HepG2 (cell line): ENCODE results near the gene MATK. TPM values are rescaled to one million over a fixed set of nuclear protein-coding genes. Genes with fewer than 3 reads are reported as not detected.
A peak's percentile ranks its signal among the peaks of the same experiment; 100 is the strongest.

Source experiments
- HIVEP1 ChIP-seq: sonication (generic); formaldehyde crosslinking; IDR thresholded peaks from 2 replicates; pipeline ENCODE4 v1.4.0; 2020; ENCODE audit warnings: mild to moderate bottlenecking, missing genetic modification reagents
- KLF15 ChIP-seq: sonication (generic); formaldehyde crosslinking; IDR thresholded peaks from 2 replicates; pipeline ENCODE4 v1.8.1; 2023; ENCODE audit warnings: borderline replicate concordance, mild to moderate bottlenecking, inconsistent platforms, missing genetic modification reagents, mixed read lengths
- NKX3-1 ChIP-seq: sonication (generic); formaldehyde crosslinking; IDR thresholded peaks from 2 replicates; pipeline ENCODE4 v1.5.0; 2020; ENCODE audit warnings: missing genetic modification reagents
- RFX3 ChIP-seq: IDR thresholded peaks from 2 replicates; pipeline ENCODE4 v1.6.1; 2016; ENCODE audit warnings: missing biosample characterization, missing genetic modification reagents
- SAP130 ChIP-seq: IDR thresholded peaks from 2 replicates; pipeline ENCODE4 v1.6.1; 2016; ENCODE audit warnings: low read depth
- SIX4 ChIP-seq: sonication (generic); formaldehyde crosslinking; IDR thresholded peaks from 2 replicates; pipeline ENCODE4 v1.4.0; 2020; ENCODE audit warnings: missing genetic modification reagents
- TARDBP ChIP-seq: sonication (generic); formaldehyde crosslinking; IDR thresholded peaks from 2 replicates; pipeline ENCODE4 v1.8.0; 2022; ENCODE audit warnings: mild to moderate bottlenecking, missing genetic modification reagents
- ZC3H4 ChIP-seq: sonication (generic); formaldehyde crosslinking; IDR thresholded peaks from 2 replicates; pipeline ENCODE4 v1.4.0; 2020; ENCODE audit warnings: missing genetic modification reagents, borderline replicate concordance
- ZFX ChIP-seq: sonication (generic); formaldehyde crosslinking; IDR thresholded peaks from 2 replicates; pipeline ENCODE4 v1.4.0; 2020; ENCODE audit warnings: mild to moderate bottlenecking, low read depth, missing genetic modification reagents, moderate library complexity
- ZNF207 ChIP-seq: fragments of 450-650 bp; IDR thresholded peaks from 2 replicates; pipeline ENCODE4 v1.6.1; 2016; ENCODE audit warnings: antibody characterized with exemption, borderline replicate concordance
- ZNF225 ChIP-seq: sonication (generic); formaldehyde crosslinking; IDR thresholded peaks from 2 replicates; pipeline ENCODE4 v1.4.0; 2020; ENCODE audit warnings: mild to moderate bottlenecking, missing genetic modification reagents
- ZNF598 ChIP-seq: sonication (generic); formaldehyde crosslinking; IDR thresholded peaks from 2 replicates; pipeline ENCODE4 v1.5.1; 2020; ENCODE audit warnings: mild to moderate bottlenecking, missing genetic modification reagents, borderline replicate concordance
- ZNF674 ChIP-seq: sonication (generic); formaldehyde crosslinking; IDR thresholded peaks from 2 replicates; pipeline ENCODE4 v1.5.0; 2020; ENCODE audit warnings: low read depth, mild to moderate bottlenecking, missing genetic modification reagents
- ZNF75D ChIP-seq: sonication (generic); formaldehyde crosslinking; IDR thresholded peaks from 2 replicates; pipeline ENCODE4 v1.8.1; 2023; ENCODE audit warnings: missing genetic modification reagents, mild to moderate bottlenecking, borderline replicate concordance
- polyA plus RNA-seq, 8 experiments: library from polyadenylated mRNA; depleted of rRNA in 3 of 8; stranded (reverse) in 7 of 8; unstranded in 1 of 8; fragments of >200 nt; fragmentation: Illumina TruSeq in 4 of 8; extraction: Trizol in 4 of 8; gene quantifications; 2 replicates each; pipeline versions ENCODE4 v1.2.1 to v1.2.3, GENCODE V29; 2011 to 2016; ENCODE audit warnings: low read depth in 4 of 8, missing spikeins in 1 of 8, mixed read lengths in 1 of 8; ENCODE audit not compliant: insufficient read depth in 1 of 8
- total RNA-seq, 5 experiments: library from RNA; depleted of rRNA; stranded (reverse); fragments of >200 nt; fragmentation: Illumina TruSeq; extraction: Trizol; gene quantifications; 2 replicates each; pipeline ENCODE4 v1.2.3, GENCODE V29; 2016; ENCODE audit warnings: low read depth in 1 of 5
- TF ChIP-seq, protein P1 (sequence below): sonication (generic); formaldehyde crosslinking; IDR thresholded peaks from 2 replicates; pipeline ENCODE4 v1.4.0; 2020; ENCODE audit warnings: mild to moderate bottlenecking, missing genetic modification reagents
- TF ChIP-seq, protein P2 (sequence below): sonication (generic); formaldehyde crosslinking; IDR thresholded peaks from 2 replicates; pipeline ENCODE4 v1.4.0; 2020; ENCODE audit warnings: missing genetic modification reagents
- TF ChIP-seq, protein P3 (sequence below): sonication (generic); formaldehyde crosslinking; IDR thresholded peaks from 2 replicates; pipeline ENCODE4 v1.4.0; 2020; ENCODE audit warnings: mild to moderate bottlenecking, missing genetic modification reagents
- TF ChIP-seq, protein P4 (sequence below): sonication (generic); formaldehyde crosslinking; IDR thresholded peaks from 2 replicates; pipeline ENCODE4 v1.5.0; 2020; ENCODE audit warnings: mild to moderate bottlenecking, missing genetic modification reagents, moderate library complexity
- TF ChIP-seq, protein P5 (sequence below): sonication (generic); formaldehyde crosslinking; IDR thresholded peaks from 2 replicates; pipeline ENCODE4 v1.4.0; 2020; ENCODE audit warnings: missing genetic modification reagents

The MATK gene
- total and polyA plus RNA-seq, 2 of the 13 experiments (the other 11 are each of a cell fraction or from before 2014, with no cell fraction given), result 0.09 TPM; not detected in 1

DNA sequence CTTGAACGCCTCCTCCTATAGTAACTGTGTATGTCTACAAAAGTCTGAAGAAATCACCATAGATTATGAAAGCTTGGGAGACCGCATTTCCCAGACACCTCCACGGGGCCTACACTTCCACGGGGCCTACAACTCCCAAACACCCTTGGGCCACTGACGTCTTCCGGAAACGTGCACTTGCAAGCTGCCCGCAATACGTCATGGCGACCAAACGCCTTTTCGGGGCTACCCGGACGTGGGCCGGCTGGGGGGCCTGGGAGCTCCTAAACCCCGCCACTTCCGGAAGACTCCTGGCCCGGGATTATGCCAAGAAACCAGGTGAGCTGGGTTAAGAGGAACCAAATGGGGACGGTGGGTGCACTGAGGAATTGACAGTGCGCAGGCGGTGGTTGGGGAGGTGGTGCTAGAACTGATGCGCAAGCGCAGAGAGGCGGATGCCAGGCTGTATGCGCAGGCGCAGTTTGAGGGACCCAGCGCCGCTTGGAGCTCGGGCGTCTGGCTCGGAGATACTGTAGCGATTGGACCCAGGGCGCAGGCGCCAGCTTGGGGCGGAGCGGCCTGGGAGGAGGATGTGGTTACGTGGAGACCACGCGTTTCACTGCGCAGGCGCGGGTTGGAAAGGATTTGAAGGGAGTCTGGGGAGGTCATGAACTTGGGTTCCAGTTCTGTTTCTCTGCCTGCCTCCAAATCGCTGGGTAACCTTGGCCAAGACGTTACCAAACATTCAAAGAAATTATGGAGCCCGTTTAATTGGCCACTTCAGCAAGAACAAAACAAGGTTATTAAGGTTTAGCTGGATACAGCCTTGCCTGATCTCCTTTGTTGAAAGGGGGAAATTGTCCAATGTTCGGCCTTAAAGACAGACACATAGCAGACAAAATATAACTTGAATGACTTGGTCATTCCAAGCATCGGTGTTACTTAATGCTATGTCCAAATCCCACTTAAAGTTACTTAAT lies 23.4 kb downstream of the MATK start, which contains the start of gene MRPL54 (continued):
- TF ChIP-seq, protein P1, sequence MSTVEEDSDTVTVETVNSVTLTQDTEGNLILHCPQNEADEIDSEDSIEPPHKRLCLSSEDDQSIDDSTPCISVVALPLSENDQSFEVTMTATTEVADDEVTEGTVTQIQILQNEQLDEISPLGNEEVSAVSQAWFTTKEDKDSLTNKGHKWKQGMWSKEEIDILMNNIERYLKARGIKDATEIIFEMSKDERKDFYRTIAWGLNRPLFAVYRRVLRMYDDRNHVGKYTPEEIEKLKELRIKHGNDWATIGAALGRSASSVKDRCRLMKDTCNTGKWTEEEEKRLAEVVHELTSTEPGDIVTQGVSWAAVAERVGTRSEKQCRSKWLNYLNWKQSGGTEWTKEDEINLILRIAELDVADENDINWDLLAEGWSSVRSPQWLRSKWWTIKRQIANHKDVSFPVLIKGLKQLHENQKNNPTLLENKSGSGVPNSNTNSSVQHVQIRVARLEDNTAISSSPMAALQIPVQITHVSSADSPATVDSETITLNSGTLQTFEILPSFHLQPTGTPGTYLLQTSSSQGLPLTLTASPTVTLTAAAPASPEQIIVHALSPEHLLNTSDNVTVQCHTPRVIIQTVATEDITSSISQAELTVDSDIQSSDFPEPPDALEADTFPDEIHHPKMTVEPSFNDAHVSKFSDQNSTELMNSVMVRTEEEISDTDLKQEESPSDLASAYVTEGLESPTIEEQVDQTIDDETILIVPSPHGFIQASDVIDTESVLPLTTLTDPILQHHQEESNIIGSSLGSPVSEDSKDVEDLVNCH, result no peak
- TF ChIP-seq NKX3-1 (no peak), SAP130 (CRISPR knock-in tag) (peak; percentile 87), ZNF225 (CRISPR knock-in tag) (peak; percentile 78), ZNF207 (no peak), ZFX (peak; percentile 75), ZNF674 (no peak), ZNF75D (CRISPR knock-in tag) (no peak), SIX4 (CRISPR knock-in tag) (no peak), RFX3 (CRISPR knock-in tag) (no peak), KLF15 (CRISPR knock-in tag) (no peak), ZC3H4 (peak; percentile 40; the same call in 1 of the 2 replicates), ZNF598 (CRISPR knock-in tag) (peak; percentile 39; the same call in 1 of the 2 replicates), TARDBP (CRISPR knock-in tag) (peak; percentile 83), HIVEP1 (CRISPR knock-in tag) (peak; percentile 78)
- TF ChIP-seq, protein P2, sequence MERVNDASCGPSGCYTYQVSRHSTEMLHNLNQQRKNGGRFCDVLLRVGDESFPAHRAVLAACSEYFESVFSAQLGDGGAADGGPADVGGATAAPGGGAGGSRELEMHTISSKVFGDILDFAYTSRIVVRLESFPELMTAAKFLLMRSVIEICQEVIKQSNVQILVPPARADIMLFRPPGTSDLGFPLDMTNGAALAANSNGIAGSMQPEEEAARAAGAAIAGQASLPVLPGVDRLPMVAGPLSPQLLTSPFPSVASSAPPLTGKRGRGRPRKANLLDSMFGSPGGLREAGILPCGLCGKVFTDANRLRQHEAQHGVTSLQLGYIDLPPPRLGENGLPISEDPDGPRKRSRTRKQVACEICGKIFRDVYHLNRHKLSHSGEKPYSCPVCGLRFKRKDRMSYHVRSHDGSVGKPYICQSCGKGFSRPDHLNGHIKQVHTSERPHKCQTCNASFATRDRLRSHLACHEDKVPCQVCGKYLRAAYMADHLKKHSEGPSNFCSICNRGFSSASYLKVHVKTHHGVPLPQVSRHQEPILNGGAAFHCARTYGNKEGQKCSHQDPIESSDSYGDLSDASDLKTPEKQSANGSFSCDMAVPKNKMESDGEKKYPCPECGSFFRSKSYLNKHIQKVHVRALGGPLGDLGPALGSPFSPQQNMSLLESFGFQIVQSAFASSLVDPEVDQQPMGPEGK (CRISPR knock-in tag), result peak; percentile 45; the same call in 1 of the 2 replicates
- TF ChIP-seq, protein P3, sequence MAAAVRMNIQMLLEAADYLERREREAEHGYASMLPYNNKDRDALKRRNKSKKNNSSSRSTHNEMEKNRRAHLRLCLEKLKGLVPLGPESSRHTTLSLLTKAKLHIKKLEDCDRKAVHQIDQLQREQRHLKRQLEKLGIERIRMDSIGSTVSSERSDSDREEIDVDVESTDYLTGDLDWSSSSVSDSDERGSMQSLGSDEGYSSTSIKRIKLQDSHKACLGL (CRISPR knock-in tag), result 0 out of 2 replicates have a peak, but pooled peaks have one; percentile 40
- TF ChIP-seq, protein P4, sequence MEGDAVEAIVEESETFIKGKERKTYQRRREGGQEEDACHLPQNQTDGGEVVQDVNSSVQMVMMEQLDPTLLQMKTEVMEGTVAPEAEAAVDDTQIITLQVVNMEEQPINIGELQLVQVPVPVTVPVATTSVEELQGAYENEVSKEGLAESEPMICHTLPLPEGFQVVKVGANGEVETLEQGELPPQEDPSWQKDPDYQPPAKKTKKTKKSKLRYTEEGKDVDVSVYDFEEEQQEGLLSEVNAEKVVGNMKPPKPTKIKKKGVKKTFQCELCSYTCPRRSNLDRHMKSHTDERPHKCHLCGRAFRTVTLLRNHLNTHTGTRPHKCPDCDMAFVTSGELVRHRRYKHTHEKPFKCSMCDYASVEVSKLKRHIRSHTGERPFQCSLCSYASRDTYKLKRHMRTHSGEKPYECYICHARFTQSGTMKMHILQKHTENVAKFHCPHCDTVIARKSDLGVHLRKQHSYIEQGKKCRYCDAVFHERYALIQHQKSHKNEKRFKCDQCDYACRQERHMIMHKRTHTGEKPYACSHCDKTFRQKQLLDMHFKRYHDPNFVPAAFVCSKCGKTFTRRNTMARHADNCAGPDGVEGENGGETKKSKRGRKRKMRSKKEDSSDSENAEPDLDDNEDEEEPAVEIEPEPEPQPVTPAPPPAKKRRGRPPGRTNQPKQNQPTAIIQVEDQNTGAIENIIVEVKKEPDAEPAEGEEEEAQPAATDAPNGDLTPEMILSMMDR (CRISPR knock-in tag), result peak; percentile 32
- TF ChIP-seq, protein P5, sequence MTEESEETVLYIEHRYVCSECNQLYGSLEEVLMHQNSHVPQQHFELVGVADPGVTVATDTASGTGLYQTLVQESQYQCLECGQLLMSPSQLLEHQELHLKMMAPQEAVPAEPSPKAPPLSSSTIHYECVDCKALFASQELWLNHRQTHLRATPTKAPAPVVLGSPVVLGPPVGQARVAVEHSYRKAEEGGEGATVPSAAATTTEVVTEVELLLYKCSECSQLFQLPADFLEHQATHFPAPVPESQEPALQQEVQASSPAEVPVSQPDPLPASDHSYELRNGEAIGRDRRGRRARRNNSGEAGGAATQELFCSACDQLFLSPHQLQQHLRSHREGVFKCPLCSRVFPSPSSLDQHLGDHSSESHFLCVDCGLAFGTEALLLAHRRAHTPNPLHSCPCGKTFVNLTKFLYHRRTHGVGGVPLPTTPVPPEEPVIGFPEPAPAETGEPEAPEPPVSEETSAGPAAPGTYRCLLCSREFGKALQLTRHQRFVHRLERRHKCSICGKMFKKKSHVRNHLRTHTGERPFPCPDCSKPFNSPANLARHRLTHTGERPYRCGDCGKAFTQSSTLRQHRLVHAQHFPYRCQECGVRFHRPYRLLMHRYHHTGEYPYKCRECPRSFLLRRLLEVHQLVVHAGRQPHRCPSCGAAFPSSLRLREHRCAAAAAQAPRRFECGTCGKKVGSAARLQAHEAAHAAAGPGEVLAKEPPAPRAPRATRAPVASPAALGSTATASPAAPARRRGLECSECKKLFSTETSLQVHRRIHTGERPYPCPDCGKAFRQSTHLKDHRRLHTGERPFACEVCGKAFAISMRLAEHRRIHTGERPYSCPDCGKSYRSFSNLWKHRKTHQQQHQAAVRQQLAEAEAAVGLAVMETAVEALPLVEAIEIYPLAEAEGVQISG (CRISPR knock-in tag), result peak; percentile 88
